Thyroid gland (tissue), 4 donors: ENCODE measurements around the gene PEX7.

Source experiments
- POLR2A ChIP-seq, 2 donors: fragments of 450-650 bp; IDR thresholded peaks; one replicate each; pipeline ENCODE4 v1.6.1; 2017; ENCODE audit warnings: antibody characterized with exemption in 2 of 2, mild to moderate bottlenecking in 2 of 2, moderate library complexity in 1 of 2
- TF ChIP-seq, protein P1 (sequence below), 6 experiments: fragments of 200-600 bp in 3 of 6; fragments of 450-650 bp in 3 of 6; sonication (generic) in 3 of 6; IDR thresholded peaks; one replicate each; pipeline ENCODE4 v1.5.1; 2016 to 2019; ENCODE audit warnings: antibody characterized with exemption in 6 of 6, mild to moderate bottlenecking in 2 of 6, inconsistent platforms in 1 of 6, moderate library complexity in 1 of 6

DNA sequence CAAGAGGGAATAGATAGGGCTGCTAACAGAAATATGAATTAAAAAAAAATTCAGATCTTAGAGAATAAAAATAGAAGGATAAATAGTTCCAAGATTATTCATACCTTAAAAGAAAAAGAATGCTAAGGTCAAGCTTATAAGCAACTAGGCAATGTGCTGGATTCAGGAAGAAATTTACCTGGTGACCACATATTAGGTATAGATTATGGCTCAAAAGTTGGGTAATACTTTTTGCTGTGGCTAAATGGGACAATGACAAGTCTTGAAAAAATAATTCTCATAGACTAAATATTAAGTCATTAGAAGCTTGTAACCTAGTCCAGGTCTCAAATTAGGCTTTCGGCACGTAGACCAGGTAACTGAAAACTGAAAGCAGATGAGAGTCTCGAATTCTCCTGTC lies 47.3 kb upstream of the PEX7 start:
- TF ChIP-seq, protein P1, sequence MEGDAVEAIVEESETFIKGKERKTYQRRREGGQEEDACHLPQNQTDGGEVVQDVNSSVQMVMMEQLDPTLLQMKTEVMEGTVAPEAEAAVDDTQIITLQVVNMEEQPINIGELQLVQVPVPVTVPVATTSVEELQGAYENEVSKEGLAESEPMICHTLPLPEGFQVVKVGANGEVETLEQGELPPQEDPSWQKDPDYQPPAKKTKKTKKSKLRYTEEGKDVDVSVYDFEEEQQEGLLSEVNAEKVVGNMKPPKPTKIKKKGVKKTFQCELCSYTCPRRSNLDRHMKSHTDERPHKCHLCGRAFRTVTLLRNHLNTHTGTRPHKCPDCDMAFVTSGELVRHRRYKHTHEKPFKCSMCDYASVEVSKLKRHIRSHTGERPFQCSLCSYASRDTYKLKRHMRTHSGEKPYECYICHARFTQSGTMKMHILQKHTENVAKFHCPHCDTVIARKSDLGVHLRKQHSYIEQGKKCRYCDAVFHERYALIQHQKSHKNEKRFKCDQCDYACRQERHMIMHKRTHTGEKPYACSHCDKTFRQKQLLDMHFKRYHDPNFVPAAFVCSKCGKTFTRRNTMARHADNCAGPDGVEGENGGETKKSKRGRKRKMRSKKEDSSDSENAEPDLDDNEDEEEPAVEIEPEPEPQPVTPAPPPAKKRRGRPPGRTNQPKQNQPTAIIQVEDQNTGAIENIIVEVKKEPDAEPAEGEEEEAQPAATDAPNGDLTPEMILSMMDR (IDR thresholded peaks at IDR 0.05), result no peak
- TF ChIP-seq POLR2A (IDR thresholded peaks at IDR 0.05), result no peak
